Measurements from ENCODE around the gene GPR148.

- TF ChIP-seq EZH2 (IDR thresholded peaks at IDR 0.05; ENCODE audit: low read length) (no peak), CTCF (optimal IDR thresholded peaks at IDR 0.05 in 1 of 3, IDR thresholded peaks at IDR 0.05 in 1 of 3, conservative IDR thresholded peaks at IDR 0.05 in 1 of 3; ENCODE audit: extremely low read depth in 1 of 3, insufficient read depth in 2 of 3, low read length in 3 of 3) (peak in 1 of 3 experiments; percentile 3)
Observed at GRCh38 chr2:130776550-130776949, 47.7 kb downstream of the GPR148 start.
